ENCODE data around the gene RSF1. TPM values are rescaled to one million over a fixed set of nuclear protein-coding genes. Genes with fewer than 3 reads are reported as not detected.

Gene RSF1
- total RNA-seq, 4 donors from 2014 or later, result 26.5 to 121 (median 82.3) TPM

DNA sequence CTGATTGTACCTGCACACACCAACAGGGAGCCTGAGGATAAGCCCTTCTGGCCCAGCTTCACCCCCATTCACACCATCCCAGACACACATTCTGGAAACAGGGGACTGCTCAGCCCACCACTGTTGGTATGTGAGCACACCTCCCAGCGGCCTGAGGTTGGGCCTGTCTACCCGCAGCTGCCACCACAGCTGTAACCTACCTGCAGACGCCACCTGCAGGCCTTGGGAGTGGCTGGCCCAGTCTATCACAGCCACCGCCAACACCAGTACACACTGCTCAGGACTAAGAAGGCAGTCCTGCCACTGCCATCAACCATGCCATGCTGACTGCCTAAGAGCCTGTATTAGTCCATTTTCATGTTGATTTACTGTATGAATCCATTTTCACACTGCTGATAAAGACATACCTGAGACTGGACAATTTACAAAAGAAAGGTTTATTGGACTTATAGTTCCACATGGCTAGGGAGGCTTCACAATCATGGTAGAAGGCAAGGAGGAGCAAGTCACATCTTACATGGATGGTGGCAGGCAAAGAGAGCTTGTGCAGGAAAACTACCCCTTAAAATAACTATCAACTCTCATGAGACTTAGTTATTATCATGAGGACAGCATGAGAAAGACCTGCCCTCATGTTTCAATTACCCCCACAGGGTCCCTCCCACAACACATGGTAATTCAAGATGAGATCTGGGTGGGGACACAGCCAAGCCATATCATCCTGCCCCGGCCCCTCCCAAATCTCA, 30.6 kb downstream of the RSF1 start:
- Histone ChIP-seq H3K9me3 (no peaks in the 10 kb centered on the region), H3K36me3 (peaks cover 0 to 2% of the 10 kb centered on the region in 2 donors), H3K27ac (no peak overlapping the region), H3K4me3 (no peak overlapping the region), H3K27me3 (no peaks in the 10 kb centered on the region), H3K4me1 (no peaks in the 10 kb centered on the region)
- TF ChIP-seq POLR2A (IDR thresholded peaks at IDR 0.05) (no peak), CTCF (IDR thresholded peaks at IDR 0.05) (no peak)
- DNase-seq, result no peak
- intact Hi-C loops (cut with DNase I; ENCODE audit: low total_unique reads), result no loop called here

DNA sequence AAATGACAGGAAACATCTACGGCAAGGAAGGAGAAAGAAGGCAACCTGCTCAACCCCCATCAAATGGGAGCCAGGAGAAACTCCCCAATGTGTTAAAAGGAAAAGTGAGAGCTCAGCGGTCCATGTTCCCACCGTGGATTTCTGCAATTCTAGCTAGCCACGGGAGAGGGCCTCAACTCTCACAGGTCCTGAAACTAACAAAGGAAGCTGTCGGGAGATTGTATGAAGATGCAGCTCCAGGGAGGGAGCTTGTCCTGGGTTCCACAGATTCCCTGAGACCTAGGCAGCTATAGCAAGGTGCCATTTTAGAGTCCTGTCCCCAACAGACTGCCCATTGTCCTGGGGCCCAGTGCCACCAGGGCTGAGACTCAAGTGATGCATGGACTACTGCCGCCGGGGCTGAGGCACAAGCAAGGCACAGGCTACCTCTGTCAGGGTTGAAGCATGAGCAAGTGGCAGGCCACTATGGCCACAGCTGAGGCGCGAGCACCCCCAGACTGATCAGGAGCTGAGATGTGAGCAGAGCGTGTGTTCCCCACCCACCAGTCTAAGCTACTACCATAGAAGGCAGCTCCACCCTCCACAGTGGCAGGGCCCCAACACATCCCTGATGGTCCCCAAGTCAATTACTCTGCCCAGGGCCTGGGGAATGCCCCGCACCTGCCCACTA, 31.3 kb downstream of the RSF1 start:
- no peaks in the 10 kb centered on the region for H3K27me3 ChIP-seq
- intact Hi-C loops (cut with DNase I; ENCODE audit: low total_unique reads), result no loop called here
- no peaks in the 10 kb centered on the region for H3K9me3 ChIP-seq
- H3K4me3 ChIP-seq, result no peak overlapping the region
- no peaks in the 10 kb centered on the region for H3K4me1 ChIP-seq
- H3K36me3 ChIP-seq, result peaks cover 0 to 2% of the 10 kb centered on the region in 2 donors
- no peak overlapping the region for H3K27ac ChIP-seq
- no peak for DNase-seq
- no peak for TF ChIP-seq CTCF (IDR thresholded peaks at IDR 0.05)
- no peak for TF ChIP-seq POLR2A (IDR thresholded peaks at IDR 0.05)

DNA sequence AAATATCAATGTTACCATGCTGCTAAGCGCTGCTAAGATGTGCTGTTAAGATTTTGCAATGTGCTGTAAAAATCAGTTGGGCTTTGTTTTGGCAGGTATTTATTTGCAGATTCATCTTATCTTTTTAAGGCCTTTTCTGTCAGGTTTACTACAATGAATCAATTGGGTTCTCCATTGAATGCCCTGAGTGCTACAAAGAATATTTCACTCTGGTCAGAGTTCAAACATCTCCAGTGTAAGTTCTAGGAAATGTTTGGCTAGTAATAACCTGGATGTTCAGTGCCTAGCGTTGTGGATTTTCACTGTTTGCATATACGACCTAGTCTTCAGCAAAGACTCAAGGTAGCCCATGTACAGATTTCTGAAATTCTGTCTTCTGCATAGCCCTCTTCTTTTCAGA, 36.0 kb downstream of the RSF1 start:
- no peak for TF ChIP-seq POLR2A (IDR thresholded peaks at IDR 0.05)
- TF ChIP-seq CTCF (IDR thresholded peaks at IDR 0.05), result no peak
- no peak overlapping the region for H3K27ac ChIP-seq
- no peak for DNase-seq
- no peaks in the 10 kb centered on the region for H3K9me3 ChIP-seq
- H3K36me3 ChIP-seq, result peaks cover 0 to 2% of the 10 kb centered on the region in 2 donors
- H3K4me3 ChIP-seq, result no peak overlapping the region
- H3K27me3 ChIP-seq, result no peaks in the 10 kb centered on the region
- H3K4me1 ChIP-seq, result no peaks in the 10 kb centered on the region
- intact Hi-C loops (cut with DNase I; ENCODE audit: low total_unique reads), result no loop called here

GRCh38 chr11:77783025-77783424, 37.5 kb downstream of the RSF1 start:
- no peak for DNase-seq
- Histone ChIP-seq H3K27me3 (no peaks in the 10 kb centered on the region), H3K27ac (no peak overlapping the region), H3K9me3 (no peaks in the 10 kb centered on the region), H3K4me1 (no peaks in the 10 kb centered on the region), H3K4me3 (no peak overlapping the region), H3K36me3 (peaks cover 0 to 2% of the 10 kb centered on the region in 2 donors)
- intact Hi-C loops (cut with DNase I; ENCODE audit: low total_unique reads), result no loop called here
- TF ChIP-seq POLR2A (IDR thresholded peaks at IDR 0.05) (no peak), CTCF (IDR thresholded peaks at IDR 0.05) (no peak)

DNA sequence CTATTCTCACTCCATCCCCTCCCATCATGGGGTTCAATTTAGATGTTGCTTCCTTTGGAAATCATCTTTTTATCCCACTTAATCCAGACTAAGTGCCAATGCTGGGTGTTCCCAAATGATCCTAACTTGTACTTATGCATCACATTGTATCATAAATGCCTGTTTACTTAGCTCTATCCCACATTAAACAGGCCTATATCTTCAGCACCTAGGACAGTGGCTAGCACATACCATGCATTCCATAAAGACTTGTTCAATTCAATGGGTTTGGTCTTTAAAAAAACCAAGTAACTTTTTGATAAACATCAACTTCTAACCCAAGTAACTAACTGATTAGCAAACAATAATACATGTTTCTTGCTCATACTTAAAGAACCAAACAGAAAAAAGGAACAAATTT, 40.6 kb downstream of the RSF1 start:
- no peaks in the 10 kb centered on the region for H3K9me3 ChIP-seq
- H3K4me3 ChIP-seq, result no peak overlapping the region
- no peak for DNase-seq
- TF ChIP-seq POLR2A (IDR thresholded peaks at IDR 0.05) (no peak), CTCF (IDR thresholded peaks at IDR 0.05) (no peak)
- H3K4me1 ChIP-seq, result no peaks in the 10 kb centered on the region
- intact Hi-C loops (cut with DNase I; ENCODE audit: low total_unique reads), result no loop called here
- no peaks in the 10 kb centered on the region for H3K27me3 ChIP-seq
- H3K27ac ChIP-seq, result no peak overlapping the region
- no peaks in the 10 kb centered on the region for H3K36me3 ChIP-seq

Data from uterus (tissue), 4 donors.